Breast epithelium (tissue), 4 donors: ENCODE results near the gene SRGAP2B. TPM values are rescaled to one million over a fixed set of nuclear protein-coding genes. Genes with fewer than 3 reads are reported as not detected.
"Not testable (repeated sequence)": the region's sequence is repeated elsewhere in the genome, so short reads cannot be mapped to it uniquely, and the experiment has no call there.

Experiments
- DNase-seq, 2 donors: peaks; one replicate each; pipeline ENCODE4 v3.0.0-alpha.2; 2019; ENCODE audit warnings: low spot score in 2 of 2
- H3K27ac ChIP-seq, 2 donors: fragments of 200-600 bp; sonication (generic) in 1 of 2; one replicate each; pipeline ENCODE4 v1.5.1; 2016 to 2019; ENCODE audit warnings: mild to moderate bottlenecking in 1 of 2
- H3K27me3 ChIP-seq, 2 donors: fragments of 200-600 bp; sonication (generic) in 1 of 2; one replicate each; pipeline versions ENCODE4 v1.5.1 to v1.6.0; 2017 to 2019; ENCODE audit warnings: control low read depth in 1 of 2, mild to moderate bottlenecking in 1 of 2
- H3K36me3 ChIP-seq: fragments of 200-600 bp; one replicate; pipeline ENCODE4 v1.5.1; 2019
- H3K4me1 ChIP-seq, 2 donors: fragments of 200-600 bp; sonication (generic); one replicate each; pipeline ENCODE4 v1.5.1; 2016 to 2019; ENCODE audit warnings: control low read depth in 1 of 2
- H3K4me3 ChIP-seq, 3 donors: fragments of 200-600 bp; sonication (generic); 1 replicate in 2 of 3; 2 replicates in 1 of 3; pipeline ENCODE4 v1.5.1; 2016 to 2019; ENCODE audit warnings: mild to moderate bottlenecking in 3 of 3, moderate library complexity in 2 of 3
- H3K9me3 ChIP-seq, 2 donors: fragments of 200-600 bp; sonication (generic) in 1 of 2; one replicate each; pipeline ENCODE4 v1.5.1; 2016 to 2019; ENCODE audit warnings: control low read depth in 1 of 2
- POLR2AphosphoS5 ChIP-seq, 3 donors: sonication (generic); formaldehyde crosslinking; IDR thresholded peaks; one replicate each; pipeline ENCODE4 v1.6.1; 2017; ENCODE audit warnings: antibody characterized with exemption in 3 of 3
- intact Hi-C: fragments of 100-400 bp; cut with DNase I; formaldehyde crosslinking; loops from one replicate; pipeline ENCODE4 v1.15.1; 2023; ENCODE audit warnings: low total_unique reads
- total RNA-seq, 3 donors: library from RNA; depleted of rRNA; stranded (reverse); fragments of >200 nt; gene quantifications; one replicate each; pipeline ENCODE4 v1.1.0, GENCODE V29; 2016

Gene SRGAP2B
- total RNA-seq: 10 to 100 TPM; 12.0 to 21.8 (median 14.4) TPM

DNA sequence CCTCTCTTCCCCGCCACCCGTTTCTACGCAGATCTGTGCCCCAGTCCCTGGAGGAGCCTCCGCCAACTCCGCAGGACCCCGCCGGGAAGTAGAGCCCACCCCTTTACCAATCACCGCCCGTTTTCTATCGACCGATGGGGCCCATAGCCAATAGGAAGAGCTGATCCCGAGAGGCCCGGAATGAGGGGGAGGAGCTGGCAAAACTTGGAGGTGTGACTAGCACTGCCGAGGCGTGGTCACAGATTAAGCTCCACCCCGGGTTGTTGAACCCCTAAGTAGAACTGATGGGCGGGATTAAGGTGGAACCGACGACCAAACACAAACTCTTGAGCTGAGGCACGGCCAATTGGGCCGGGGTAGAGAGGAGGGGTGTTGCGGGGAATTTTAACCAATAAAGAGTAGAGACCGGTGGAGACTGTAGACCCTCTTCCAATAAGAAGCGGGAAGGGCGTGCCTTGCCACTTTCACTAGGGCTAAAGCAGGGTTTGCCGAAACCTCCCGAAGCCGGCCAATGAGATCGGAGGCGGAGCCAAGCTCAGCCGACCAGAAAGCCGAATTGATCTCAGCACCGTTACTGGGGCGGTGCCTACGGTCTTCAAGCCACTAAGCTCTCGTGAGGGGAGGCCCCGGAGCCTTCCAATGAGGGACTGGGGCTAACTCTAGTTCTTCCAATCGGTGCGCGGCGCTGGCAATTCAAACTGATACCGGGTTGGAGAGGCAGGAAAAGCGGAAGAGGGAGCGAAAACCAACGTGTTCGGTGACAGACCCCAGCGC, at the start of gene SRGAP2B, which contains the start of gene FAM72D:
TSS of gene SRGAP2B (minus strand) at position 45 of the 774 bp plus-strand sequence. CDS start 2,427 bp downstream, outside the sequence.
TSS of gene FAM72D (plus strand) at position 691 of the 774 bp plus-strand sequence. CDS start 874 bp downstream, outside the sequence.
- Histone ChIP-seq H3K27ac (peak within 1 kb of the TSS in 1 of 2 donors; percentile 77), H3K4me3 (peak within 1 kb of the TSS; percentile 27 to 63 (median 49))
- H3K36me3 ChIP-seq, H3K27me3 ChIP-seq, H3K9me3 ChIP-seq, DNase-seq, H3K4me1 ChIP-seq, intact Hi-C loops: not testable (repeated sequence)

DNA sequence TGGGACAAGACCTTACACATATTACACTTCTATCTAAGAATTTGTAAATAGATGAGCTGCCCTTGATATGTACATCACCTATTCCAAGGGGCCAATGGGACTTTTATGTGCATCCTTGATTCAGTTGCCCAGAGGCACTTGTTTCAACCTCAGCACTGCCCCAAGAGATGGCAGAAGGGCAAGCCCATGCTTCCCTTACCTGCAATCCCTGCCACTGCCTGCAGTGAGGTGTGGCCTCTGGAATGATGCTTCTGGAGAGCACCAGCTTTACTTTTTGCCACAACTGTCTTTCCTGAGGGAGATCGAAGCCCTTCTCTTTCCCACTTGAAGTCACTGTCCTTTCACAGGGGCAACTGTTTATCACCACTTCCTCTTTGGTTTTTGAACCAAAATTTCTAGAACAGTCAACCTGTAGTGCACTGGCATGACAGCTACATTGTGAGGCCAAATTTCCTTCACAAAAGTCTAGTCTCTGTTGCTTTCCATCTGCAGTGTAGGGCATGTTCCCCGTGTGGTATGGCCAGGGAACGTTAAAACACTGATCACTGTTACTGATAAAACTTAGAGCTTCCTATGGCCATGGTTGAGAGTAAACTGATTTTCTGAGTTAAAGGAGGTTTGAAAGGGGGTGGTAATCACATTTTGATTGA, 49.3 kb upstream of the SRGAP2B start:
- H3K4me1 ChIP-seq, H3K4me3 ChIP-seq, H3K9me3 ChIP-seq, H3K36me3 ChIP-seq, intact Hi-C loops, H3K27me3 ChIP-seq, H3K27ac ChIP-seq, DNase-seq: not testable (repeated sequence)

DNA sequence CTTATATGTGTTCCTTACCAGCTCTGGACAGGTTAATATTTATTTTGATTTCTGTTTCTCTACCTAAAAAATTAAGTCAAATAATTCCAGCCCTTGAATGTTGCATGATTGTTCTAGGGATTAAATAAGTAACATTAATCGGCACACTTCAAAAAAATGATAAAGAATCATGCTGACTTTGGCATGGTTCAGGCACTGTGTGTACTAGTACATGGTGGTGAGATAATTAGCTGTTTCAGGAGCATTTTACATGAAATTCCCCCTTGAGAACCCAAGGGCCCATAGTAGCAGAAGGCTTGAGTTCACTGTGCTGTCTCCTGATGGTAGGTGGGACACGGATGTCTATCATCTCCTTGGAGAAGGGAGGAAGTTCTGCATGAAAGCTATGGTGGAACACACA, 45.4 kb upstream of the SRGAP2B start:
- DNase-seq, H3K27me3 ChIP-seq, H3K9me3 ChIP-seq, H3K36me3 ChIP-seq, intact Hi-C loops, H3K4me1 ChIP-seq, H3K4me3 ChIP-seq, H3K27ac ChIP-seq: not testable (repeated sequence)

DNA sequence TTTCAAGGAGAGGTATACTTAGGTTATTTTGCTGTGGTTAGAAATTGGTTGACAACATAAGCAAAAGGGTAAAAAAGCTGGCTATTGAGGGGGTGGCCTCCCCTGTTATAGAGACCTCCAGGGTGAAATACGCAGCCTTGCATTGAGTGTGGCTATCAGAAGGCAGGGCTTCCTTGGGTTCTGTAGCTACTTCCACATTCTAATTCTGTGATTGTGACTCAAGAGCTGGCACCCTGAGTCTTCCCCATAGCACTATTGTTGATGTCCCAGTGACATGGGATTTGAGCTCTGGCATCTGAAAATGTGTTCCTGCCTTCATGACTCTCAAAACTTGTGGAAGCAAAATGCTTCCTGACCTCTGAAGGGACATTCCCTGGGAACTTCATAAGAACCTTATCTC, 39.3 kb upstream of the SRGAP2B start:
- H3K27ac ChIP-seq, H3K27me3 ChIP-seq, H3K4me3 ChIP-seq, H3K4me1 ChIP-seq, H3K36me3 ChIP-seq, intact Hi-C loops, H3K9me3 ChIP-seq, DNase-seq: not testable (repeated sequence)

DNA sequence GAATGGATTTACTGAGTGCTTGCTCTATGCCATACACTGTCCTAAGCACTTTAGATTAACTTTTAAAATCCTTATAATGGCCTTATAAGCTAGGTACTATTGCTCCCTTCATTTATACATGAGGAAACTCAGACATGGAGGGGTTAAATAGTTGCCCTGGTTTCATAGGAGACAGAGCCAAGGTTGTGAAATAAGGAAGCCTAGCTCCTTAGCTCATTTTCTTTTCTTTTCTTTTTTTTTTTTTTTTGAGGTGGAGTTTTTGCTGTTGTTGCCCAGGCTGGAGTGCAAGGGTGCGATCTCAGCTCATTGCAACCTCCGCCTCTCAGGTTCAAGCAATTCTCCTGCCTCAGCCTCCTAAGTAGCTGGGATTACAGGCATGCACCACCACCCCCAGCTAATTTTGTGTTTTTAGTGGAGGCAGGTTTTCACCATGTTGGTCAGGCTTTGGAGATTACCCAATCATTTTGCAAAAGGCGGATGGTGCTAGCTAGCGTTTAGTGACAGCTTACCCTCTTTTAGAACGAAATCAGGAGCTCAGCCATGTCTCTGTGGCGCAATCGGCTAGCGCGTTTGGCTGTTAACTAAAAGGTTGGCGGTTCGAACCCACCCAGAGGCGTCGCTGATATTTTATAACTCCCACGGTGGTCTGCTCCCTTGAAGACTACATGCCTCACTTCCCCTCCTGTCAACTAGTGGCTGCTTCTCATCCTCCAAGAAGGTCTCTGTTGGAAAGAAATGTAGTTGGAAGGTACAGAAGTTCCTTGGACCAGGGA, 33.8 kb upstream of the SRGAP2B start:
- H3K4me1 ChIP-seq, H3K27me3 ChIP-seq, H3K36me3 ChIP-seq, H3K4me3 ChIP-seq, H3K9me3 ChIP-seq, intact Hi-C loops, DNase-seq: not testable (repeated sequence)
- peak overlapping the region in 1 of 2 donors; percentile 55 for H3K27ac ChIP-seq
- peak in 1 of 3 donors; percentile 24 for TF ChIP-seq POLR2AphosphoS5 (IDR thresholded peaks at IDR 0.05)

DNA sequence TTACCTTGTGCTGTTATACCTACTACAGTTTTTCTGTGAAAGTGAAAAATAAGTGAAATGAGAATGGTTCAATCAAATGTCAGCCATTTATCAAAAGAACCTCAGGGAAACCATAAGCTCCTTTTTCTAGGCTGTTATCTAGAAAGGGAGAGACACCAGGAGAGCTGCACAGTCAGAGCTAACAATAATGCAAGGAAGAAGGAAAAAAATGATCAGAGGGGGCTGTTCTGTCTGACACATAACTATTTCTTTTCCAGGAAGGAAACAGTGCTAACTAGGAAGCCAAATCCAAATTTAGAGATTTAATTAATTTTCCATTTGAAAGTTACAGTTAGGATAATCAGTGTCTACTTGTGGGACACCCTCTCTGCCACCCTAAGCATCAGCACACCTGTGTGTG, 32.0 kb upstream of the SRGAP2B start:
- H3K4me1 ChIP-seq, H3K27me3 ChIP-seq, DNase-seq, H3K36me3 ChIP-seq, H3K27ac ChIP-seq, intact Hi-C loops, H3K4me3 ChIP-seq, H3K9me3 ChIP-seq: not testable (repeated sequence)

DNA sequence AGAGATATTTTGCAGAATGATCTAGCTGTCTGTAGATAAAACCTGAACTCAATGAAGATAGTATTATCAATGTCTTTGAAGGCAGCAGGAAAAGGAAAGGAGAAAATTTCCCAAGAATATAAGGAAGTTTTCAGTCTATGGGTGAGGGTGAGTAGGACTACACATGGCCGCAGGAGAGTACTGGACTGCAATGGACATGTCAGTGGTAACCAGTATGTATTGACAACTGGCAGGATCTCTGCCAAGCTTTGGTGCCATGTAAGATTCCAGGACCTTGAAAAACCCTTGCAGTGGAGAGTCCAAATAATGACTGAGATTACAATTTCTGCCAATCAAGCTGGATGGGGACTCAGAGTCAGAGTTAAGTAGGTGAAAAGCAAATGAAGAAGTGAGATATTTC, 30.0 kb upstream of the SRGAP2B start:
- H3K4me1 ChIP-seq, H3K4me3 ChIP-seq, H3K27me3 ChIP-seq, intact Hi-C loops, H3K9me3 ChIP-seq, H3K36me3 ChIP-seq, H3K27ac ChIP-seq, DNase-seq: not testable (repeated sequence)

DNA sequence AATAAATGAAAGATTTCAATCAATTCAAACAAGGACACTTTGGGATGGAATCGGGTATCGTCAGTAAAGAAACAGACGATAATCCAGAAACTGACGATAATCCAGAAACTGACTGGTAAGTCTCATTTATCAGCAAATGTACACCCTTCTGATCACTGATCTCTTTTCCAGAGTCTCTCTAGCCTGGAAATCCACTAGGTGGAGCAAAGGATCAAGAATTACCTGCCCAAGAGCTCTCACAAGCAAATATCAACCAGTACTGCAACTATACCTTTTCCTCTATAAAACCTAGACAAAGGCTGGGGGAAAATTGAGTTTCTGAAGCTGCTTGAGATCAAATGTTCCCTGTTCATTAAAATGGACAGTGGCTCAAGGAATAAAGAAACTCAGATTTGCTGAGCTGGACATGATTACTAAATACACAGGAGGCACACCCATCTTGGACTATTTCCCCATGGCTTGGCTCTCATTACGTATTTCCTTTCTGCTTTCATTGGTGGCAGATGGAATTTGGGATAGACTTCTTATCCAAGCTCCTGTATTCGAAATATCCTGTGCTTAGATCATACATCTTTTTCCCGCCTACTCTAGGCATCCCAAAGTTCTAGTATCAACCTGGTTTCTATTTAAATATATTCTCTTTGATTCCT, 29.0 kb upstream of the SRGAP2B start:
- H3K4me1 ChIP-seq, H3K27me3 ChIP-seq, H3K9me3 ChIP-seq, H3K27ac ChIP-seq, H3K4me3 ChIP-seq, DNase-seq, intact Hi-C loops, H3K36me3 ChIP-seq: not testable (repeated sequence)

DNA sequence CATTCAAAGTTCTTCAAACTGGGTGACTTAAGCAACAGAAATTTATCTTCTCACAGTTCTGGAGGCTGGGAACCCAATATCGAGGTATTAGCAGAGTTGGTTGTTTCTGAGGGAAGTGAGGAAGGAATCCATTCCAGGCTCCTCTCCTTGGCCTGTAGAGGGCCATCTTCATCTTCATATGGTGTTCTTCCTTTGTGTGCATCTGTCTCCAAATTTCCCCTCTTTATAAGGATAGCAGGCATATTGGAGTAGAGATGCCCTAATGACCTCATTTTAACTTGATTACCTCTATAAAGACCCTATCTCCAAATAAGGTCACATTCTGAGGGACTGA, 27.9 kb upstream of the SRGAP2B start:
- H3K4me3 ChIP-seq, intact Hi-C loops, H3K27ac ChIP-seq, DNase-seq, H3K9me3 ChIP-seq, H3K4me1 ChIP-seq, H3K27me3 ChIP-seq, H3K36me3 ChIP-seq: not testable (repeated sequence)

DNA sequence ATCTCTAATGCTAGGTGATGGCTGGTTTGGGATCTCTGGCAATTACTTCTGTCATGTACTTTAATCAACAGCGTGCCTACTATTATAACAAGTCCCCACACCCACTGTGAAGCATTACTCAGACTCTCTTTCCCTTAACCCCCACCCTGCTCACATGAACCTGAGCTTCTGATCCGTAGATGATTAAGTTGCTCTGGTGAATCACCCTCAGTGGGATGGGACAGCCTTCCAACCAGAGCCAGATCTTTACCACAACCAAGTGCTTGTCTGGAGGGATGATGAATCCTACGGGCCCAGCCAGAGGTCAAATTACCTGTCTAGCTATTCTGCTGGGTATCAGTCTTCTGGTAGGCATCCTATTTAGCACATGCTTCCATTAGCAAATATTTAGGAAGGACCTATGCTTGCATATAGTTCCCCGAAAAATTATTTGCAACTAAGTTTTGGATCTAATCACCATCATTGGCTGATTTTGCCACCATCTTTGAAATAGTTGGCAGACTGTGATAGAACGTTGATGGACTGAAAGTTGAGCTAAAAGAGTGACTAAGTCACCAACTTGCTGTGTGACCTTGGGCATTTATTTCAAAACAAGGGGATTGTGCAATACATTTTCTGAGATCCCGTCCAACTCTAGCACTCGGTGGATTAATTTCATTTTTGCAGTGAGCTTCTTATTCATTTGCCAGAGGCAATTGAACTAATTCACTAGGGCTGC, 27.4 kb upstream of the SRGAP2B start:
- H3K27ac ChIP-seq, H3K4me1 ChIP-seq, H3K9me3 ChIP-seq, H3K4me3 ChIP-seq, H3K36me3 ChIP-seq, intact Hi-C loops, DNase-seq, H3K27me3 ChIP-seq: not testable (repeated sequence)

DNA sequence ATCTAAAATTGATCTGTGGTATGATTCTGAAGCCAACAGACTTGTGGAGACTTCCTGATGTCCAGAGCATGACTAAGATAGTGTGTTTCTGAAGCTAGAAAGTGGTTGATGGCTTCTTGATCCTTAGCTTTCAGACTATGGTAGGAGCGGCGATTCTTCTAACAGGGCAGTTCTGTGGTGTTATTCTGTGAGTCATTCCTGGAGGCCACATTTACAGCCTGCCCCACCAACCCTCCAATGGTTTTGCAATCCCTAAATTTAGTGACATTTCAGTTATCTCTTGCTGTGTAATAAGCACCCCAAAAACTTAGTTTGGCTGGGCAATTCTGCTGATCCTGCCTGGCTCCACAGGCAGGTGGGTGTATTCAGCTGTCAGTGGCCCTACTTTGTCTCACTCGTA, 24.7 kb upstream of the SRGAP2B start:
- H3K27ac ChIP-seq, H3K9me3 ChIP-seq, H3K36me3 ChIP-seq, H3K4me1 ChIP-seq, DNase-seq, H3K4me3 ChIP-seq, intact Hi-C loops, H3K27me3 ChIP-seq: not testable (repeated sequence)
